NCI-H526 treated with DMSO at 0.1 percent for 48 hours (cell line): ENCODE results near the gene CCN6.

Source experiments
- DNase-seq: peaks from one replicate; lab custom pipeline; 2025; lab: John Stamatoyannopoulos, UW

CCN6 gene

GRCh38 chr6:112117554-112117953 lies 63.6 kb downstream of the CCN6 start:
- DNase-seq, result no peak

GRCh38 chr6:112118034-112118433 lies 64.1 kb downstream of the CCN6 start:
- DNase-seq, result no peak
